HL-60 (cell line): ENCODE measurements around the gene MCHR1.

Experiments used
- GABPA ChIP-seq: IDR thresholded peaks from 2 replicates; pipeline ENCODE4 v1.6.1; 2012; ENCODE audit warnings: low read depth
- POLR2AphosphoS5 ChIP-seq: IDR thresholded peaks from 2 replicates; pipeline ENCODE4 v1.6.1; 2012; ENCODE audit warnings: low read depth
- TF ChIP-seq, protein P1 (sequence below): IDR thresholded peaks from one replicate; pipeline ENCODE4 v1.5.1; 2011; ENCODE audit warnings: low read length, control low read depth, inconsistent platforms; ENCODE audit not compliant: insufficient read depth

GRCh38 chr22:40709752-40710413 is 30.6 kb downstream of the MCHR1 start:
- TF ChIP-seq, protein P1, sequence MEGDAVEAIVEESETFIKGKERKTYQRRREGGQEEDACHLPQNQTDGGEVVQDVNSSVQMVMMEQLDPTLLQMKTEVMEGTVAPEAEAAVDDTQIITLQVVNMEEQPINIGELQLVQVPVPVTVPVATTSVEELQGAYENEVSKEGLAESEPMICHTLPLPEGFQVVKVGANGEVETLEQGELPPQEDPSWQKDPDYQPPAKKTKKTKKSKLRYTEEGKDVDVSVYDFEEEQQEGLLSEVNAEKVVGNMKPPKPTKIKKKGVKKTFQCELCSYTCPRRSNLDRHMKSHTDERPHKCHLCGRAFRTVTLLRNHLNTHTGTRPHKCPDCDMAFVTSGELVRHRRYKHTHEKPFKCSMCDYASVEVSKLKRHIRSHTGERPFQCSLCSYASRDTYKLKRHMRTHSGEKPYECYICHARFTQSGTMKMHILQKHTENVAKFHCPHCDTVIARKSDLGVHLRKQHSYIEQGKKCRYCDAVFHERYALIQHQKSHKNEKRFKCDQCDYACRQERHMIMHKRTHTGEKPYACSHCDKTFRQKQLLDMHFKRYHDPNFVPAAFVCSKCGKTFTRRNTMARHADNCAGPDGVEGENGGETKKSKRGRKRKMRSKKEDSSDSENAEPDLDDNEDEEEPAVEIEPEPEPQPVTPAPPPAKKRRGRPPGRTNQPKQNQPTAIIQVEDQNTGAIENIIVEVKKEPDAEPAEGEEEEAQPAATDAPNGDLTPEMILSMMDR, result no peak
- TF ChIP-seq POLR2AphosphoS5 (no peak), GABPA (no peak)
